NCI-H510A treated with DMSO at 0.1 percent for 48 hours (cell line): ENCODE data around the gene FAM153A.
"Not testable (repeated sequence)": the region's sequence is repeated elsewhere in the genome, so short reads cannot be mapped to it uniquely, and the experiment has no call there.

Source experiments
- DNase-seq: peaks from one replicate; lab custom pipeline; 2025; lab: John Stamatoyannopoulos, UW

Gene FAM153A

GRCh38 chr5:177782792-177783633 is at the start of gene FAM153A:
Gene FAM153A (minus strand): TSS chr5:177782899.
- not testable (repeated sequence) for DNase-seq

DNA sequence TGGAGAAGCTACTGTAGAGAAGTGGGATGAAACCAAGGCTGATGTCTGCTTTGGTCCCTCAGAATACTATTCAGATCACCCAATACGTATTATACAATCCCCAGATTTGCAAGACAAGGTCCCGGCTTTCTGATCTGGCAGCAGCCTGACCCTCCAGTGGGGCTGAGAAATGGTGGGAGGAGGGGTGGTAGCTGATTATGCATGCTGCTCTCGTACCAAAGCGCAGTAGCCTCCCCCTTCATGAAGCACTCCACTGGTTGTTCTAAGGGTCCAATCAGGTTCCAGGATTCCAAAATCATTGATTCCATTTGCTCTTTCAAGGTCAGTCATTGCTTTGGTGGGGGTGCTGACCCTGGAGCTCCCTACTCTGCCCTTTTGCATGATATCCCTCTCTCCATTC is 49.6 kb upstream of the FAM153A start:
- DNase-seq = not testable (repeated sequence)

GRCh38 chr5:177826073-177826472 is 43.4 kb upstream of the FAM153A start:
- not testable (repeated sequence) for DNase-seq

DNA sequence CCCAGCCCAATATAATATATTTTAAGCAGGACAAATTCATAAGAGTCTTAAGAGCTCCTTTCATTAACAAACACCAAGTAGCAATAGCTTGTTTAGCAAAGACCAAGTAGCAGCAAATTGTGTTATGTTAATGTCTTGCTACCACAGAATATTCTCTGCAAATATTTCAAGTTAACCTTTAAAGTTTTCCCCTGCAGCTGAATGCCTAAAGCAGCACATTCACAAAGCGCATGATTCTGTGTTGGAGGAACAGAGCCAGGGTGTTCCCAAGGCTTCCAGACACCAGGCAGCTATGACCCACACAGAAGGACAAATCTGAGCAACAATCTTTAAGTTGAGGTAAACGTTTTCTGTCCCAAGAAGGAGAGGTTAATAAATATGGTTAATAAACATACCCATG is 42.1 kb upstream of the FAM153A start:
- not testable (repeated sequence) for DNase-seq

DNA sequence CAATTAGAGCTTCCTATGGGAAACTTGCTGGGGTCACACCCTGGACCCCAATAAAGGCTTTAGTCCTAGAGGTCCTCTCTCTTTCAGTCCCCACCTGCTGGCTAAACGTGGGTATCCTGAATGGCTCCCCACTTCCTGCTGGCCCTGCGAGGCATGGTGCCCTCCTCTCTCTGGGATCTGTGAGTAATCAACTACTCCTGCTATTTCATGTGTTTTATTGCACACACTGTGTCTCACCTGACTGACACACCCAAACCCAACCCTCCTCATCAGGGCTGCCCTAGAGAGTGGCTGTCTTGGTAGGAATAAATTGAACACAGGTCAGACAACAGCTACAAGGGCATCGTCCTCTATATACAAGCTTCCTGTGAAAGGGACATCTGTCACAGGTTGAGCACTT is 39.8 kb upstream of the FAM153A start:
- DNase-seq = not testable (repeated sequence)

GRCh38 chr5:177819664-177820063 is 37.0 kb upstream of the FAM153A start:
- DNase-seq = not testable (repeated sequence)

DNA sequence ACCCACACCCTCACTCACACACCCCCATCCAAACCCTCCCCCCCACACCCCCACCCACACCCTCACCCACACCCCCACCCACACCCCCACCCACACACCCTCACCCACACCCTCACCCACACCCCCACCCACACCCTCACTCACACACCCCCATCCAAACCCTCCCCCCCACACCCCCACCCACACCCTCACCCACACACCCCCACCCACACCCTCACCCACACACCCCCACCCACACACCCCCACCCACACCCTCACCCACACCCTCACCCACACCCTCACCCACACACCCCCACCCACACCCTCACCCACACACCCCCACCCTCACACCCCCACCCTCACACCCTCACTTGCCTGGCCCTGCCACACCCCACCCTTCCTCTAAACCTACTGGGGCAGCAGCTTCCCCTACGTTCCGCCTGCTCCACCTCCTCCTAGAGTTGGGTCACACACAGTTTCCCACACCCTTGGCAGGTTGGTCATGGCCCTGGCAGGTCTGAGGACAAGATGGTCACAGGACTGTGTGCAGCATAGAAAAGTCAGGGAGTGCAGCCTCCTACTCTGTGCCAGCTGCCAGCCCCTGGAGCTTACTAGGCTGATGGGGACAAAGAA is 30.2 kb upstream of the FAM153A start:
- not testable (repeated sequence) for DNase-seq

- DNase-seq = not testable (repeated sequence)
Observed at GRCh38 chr5:177812160-177812743, 29.6 kb upstream of the FAM153A start.

- DNase-seq = not testable (repeated sequence)
Observed at GRCh38 chr5:177809209-177809913, 26.7 kb upstream of the FAM153A start.

- not testable (repeated sequence) for DNase-seq
Observed at GRCh38 chr5:177808420-177808819, 25.7 kb upstream of the FAM153A start.

DNA sequence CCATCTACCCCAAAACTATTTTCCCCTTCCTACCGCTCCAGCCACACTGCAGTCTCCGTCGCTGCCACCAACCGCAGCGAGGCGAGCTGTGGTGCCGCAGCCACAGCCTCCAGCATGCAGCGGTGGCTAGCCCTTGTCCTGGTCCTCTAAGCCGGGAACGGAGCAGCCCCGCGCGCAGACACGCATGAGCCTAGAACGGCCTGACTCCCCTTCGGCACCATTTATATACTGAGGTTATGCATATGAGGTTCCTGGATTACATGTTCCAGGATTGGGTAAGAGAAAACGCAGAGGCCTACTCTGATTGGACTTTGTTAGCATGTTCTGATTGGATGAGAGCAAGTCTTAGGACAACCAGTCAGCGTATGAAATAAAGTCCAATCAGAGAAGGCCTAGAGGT is 24.6 kb upstream of the FAM153A start:
- DNase-seq = not testable (repeated sequence)

- not testable (repeated sequence) for DNase-seq
Observed at GRCh38 chr5:177801427-177801826, 18.7 kb upstream of the FAM153A start.

- not testable (repeated sequence) for DNase-seq
Observed at GRCh38 chr5:177798237-177798840, 15.6 kb upstream of the FAM153A start.

DNA sequence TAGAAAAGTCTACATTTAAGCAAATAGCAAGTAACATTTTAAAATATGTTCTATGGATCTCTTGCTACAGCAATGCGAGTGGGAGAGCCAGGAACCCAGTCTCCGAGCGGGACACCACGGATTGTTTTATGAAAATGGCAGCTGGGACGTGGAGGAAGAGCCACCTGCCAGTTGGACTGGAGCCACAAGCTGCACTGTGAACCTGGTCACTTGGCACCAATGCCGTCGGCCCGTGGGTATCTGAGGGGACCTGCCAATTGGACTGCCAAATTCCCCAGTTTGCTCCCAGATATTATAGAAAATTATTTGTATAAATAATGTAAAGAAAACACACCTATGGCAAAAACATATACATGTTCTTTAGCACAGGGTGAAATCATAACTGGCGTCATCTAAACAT is 10.6 kb upstream of the FAM153A start:
- DNase-seq = not testable (repeated sequence)

DNA sequence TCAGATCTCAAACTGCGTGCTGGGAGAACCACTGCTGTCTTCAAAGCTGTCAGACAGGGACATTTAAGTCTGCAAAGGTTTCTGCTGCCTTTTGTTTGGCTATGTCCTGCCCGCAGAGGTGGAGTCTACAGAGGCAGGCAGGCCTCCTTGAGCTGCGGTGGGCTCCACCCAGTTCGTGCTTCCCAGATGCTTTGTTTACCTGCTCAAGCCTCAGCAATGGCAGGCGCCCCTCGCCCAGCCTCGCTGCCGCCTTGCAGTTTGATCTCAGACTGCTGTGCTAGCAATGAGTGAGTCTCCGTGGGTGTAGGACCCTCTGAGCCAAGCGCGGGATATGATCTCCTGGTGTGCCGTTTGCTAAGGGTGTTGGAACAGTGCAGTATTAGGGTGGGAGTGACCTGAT is 8.9 kb upstream of the FAM153A start:
- DNase-seq = not testable (repeated sequence)

DNA sequence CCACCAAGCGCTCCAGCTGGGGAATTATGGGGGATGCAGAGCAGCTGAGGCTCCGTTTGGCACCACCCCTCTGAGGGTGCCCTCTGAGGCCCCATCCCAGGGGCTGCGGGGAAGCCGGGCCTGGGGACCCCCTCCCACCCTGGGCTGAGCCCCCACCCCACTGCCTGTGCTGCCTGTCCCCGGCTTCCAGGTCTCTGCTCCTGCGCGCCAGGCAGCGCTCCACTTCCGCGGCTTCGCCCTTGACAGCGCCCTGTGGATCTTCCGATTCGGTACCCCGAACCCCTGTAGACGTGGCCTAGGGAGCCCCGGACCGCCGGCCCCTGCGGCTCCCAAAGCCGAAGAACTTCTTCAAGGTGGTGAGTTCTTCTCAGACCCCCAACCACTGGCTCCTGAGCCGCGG is 530 bp downstream of the FAM153A start:
- DNase-seq = not testable (repeated sequence)

DNA sequence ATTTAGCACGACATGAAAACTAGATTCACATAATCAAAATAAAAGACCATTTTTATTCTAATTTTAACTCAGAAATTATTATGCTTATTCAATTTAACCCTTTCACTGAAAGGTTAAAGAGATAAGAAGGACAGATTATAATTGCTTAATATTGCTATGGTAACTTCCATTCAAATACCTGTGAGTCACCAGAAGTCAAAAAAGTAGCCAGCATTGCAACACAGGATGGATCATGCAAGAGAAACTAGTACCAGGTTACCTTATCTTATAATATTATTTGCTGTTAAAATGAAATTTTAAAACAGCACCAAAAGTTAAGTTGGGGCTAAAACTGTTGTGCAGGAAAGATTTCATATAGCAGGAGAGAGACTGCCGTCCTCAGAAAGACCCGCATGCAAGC is 11.5 kb downstream of the FAM153A start:
- not testable (repeated sequence) for DNase-seq

DNA sequence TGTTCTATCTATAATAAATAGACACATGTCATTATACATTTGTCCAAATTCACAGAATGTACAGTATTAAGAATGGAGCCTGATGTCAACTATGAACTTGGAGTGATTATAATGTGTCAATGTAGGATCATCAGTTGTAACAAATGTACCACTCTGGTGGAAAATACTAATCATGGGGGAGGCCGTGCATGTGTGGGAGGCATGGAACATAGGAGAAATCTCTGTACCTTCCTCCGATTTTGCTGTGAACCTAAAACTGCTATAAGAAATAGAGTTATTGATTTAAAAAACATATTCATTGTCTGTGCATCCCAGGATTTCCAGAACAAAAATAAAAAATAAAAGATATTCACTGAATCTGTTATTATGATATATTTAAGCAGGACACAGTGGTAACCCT is 12.1 kb downstream of the FAM153A start:
- not testable (repeated sequence) for DNase-seq

DNA sequence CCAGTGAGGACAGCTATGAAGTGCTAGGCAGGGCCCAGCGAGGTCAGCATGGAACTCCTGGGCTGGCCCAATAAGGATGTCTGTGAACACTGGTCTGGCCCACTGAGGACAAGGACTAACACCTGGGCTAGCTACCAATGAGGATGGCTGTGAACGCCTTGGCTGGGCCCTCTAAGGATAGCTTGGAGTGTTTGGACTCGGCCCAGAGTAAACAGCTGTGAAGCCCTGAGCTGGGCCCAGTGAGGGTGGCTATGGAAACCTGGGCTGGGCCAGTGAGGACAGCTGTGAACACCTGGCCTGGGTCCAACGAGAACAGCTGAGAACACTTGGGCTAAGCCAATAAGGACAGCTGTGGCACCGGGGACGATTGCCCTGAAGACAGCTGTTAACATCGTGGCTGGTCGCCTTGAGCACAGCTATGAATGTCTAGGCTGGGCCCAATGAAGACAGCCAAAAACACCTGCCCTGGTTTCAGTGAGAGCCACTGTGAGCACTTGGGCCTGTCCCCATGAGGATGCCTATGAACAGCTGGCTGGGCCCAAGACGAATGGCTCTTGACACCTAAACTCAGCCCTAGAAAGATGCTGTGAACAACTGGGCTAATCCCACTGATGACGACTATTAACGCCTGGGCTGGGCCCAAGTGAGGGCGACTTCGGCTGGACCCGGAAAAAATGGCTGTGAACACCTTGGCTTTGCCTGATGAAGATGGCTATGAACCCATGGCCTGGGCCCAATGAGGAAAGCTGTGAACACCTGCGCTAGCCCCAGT is 18.8 kb downstream of the FAM153A start:
- not testable (repeated sequence) for DNase-seq

DNA sequence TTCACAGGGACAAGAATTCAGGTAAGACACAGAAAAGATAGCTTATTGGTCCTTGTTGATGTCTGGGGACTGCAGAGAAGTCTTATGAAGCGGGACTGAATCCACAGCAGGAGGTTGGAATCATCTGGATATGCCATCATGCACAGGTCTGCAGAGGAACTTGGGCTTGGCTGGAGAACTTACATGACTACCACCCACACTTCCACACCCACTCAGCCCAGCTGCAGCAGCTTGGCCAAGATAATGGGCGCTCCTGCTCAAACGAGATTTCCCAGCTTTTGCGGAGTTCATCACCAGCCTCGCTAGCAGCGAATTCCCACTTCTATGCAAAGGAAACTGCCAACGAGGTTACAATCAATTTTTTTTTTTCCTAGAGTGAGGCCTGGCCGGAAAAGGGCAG is 21.7 kb downstream of the FAM153A start:
- DNase-seq = not testable (repeated sequence)

- not testable (repeated sequence) for DNase-seq
Observed at GRCh38 chr5:177747354-177747753, 35.3 kb downstream of the FAM153A start.
